Gastrocnemius medialis (tissue), 4 donors: ENCODE data around the gene ARHGEF37.

Source experiments
- CTCF ChIP-seq, 5 experiments: fragments of 450-650 bp in 3 of 5; fragments of 200-600 bp in 2 of 5; sonication (generic) in 2 of 5; IDR thresholded peaks in 4 of 5; conservative IDR thresholded peaks in 1 of 5; 1 replicate in 4 of 5; 2 replicates in 1 of 5; pipeline ENCODE4 v1.5.1; 2016 to 2019; ENCODE audit warnings: antibody characterized with exemption in 5 of 5, mild to moderate bottlenecking in 3 of 5, moderate library complexity in 3 of 5
- POLR2A ChIP-seq, 2 donors: fragments of 450-650 bp; IDR thresholded peaks; one replicate each; pipeline ENCODE4 v1.6.1; 2017; ENCODE audit warnings: antibody characterized with exemption in 2 of 2, mild to moderate bottlenecking in 2 of 2, moderate library complexity in 2 of 2

- TF ChIP-seq CTCF (IDR thresholded peaks at IDR 0.05 in 4 of 5, conservative IDR thresholded peaks at IDR 0.05 in 1 of 5), result no peak
- TF ChIP-seq POLR2A (IDR thresholded peaks at IDR 0.05), result no peak
Observed at GRCh38 chr5:149608936-149609545, 27.7 kb downstream of the ARHGEF37 start.
